Mesothelial cell of epicardium (in vitro differentiated cells): Measurements from ENCODE around the gene CDH15. TPM values are rescaled to one million over a fixed set of nuclear protein-coding genes. Genes with fewer than 3 reads are reported as not detected.

Source experiments
- DNase-seq, 2 experiments: peaks; one replicate each; pipeline ENCODE4 v3.0.0; 2021; ENCODE audit warnings: low spot score in 2 of 2; ENCODE audit not compliant: unreplicated experiment in 2 of 2
- H3K27ac Mint-ChIP-seq: 2 replicates; pipeline ENCODE4 v1.8.0; 2021; ENCODE audit warnings: mixed read lengths
- H3K27me3 Mint-ChIP-seq: 2 replicates; pipeline ENCODE4 v1.8.0; 2021; ENCODE audit warnings: low read depth, mixed read lengths
- H3K36me3 Mint-ChIP-seq: 2 replicates; pipeline ENCODE4 v1.8.0; 2021; ENCODE audit warnings: mixed read lengths
- H3K4me1 Mint-ChIP-seq: 2 replicates; pipeline ENCODE4 v1.8.0; 2021; ENCODE audit warnings: mixed read lengths
- H3K4me3 Mint-ChIP-seq: 2 replicates; pipeline ENCODE4 v1.8.0; 2021; ENCODE audit warnings: mild to moderate bottlenecking, moderate library complexity, mixed read lengths
- H3K9me3 Mint-ChIP-seq: 2 replicates; pipeline ENCODE4 v1.8.0; 2021; ENCODE audit warnings: mixed read lengths
- total RNA-seq: library from RNA; stranded (reverse); gene quantifications from 3 replicates; pipeline ENCODE4 v1.2.1, GENCODE V29; 2021
- TF ChIP-seq, protein P1 (sequence below): fragments of 200-600 bp; sonication (generic); IDR thresholded peaks from one replicate; pipeline ENCODE4 v1.5.0; 2021; ENCODE audit warnings: antibody characterized with exemption; ENCODE audit not compliant: unreplicated experiment

Gene CDH15
- total RNA-seq, 1 donor from 2014 or later: 0.18 TPM

DNA sequence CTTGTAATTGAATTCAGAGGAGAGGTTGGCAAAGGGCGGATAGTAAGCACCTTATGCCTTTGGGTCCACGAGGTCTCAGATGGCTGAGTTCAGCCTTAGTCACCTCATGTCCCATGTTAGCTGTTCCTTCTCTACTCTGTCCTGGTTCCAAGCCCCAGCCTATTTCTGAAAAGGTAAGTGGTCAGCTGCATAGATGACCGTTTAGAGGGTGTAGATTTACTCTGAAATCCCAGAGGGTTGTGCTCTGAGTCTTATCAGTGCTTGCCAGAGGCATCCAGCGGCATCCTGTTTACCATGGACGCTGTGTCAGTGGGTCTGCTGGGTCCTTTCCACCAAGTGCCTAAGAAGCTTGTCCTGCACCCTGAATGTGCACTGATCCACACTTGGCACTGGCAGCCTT lies 47.8 kb downstream of the CDH15 start:
- no peak for DNase-seq
- no peaks in the 10 kb centered on the region for H3K27me3 Mint-ChIP-seq
- TF ChIP-seq, protein P1, sequence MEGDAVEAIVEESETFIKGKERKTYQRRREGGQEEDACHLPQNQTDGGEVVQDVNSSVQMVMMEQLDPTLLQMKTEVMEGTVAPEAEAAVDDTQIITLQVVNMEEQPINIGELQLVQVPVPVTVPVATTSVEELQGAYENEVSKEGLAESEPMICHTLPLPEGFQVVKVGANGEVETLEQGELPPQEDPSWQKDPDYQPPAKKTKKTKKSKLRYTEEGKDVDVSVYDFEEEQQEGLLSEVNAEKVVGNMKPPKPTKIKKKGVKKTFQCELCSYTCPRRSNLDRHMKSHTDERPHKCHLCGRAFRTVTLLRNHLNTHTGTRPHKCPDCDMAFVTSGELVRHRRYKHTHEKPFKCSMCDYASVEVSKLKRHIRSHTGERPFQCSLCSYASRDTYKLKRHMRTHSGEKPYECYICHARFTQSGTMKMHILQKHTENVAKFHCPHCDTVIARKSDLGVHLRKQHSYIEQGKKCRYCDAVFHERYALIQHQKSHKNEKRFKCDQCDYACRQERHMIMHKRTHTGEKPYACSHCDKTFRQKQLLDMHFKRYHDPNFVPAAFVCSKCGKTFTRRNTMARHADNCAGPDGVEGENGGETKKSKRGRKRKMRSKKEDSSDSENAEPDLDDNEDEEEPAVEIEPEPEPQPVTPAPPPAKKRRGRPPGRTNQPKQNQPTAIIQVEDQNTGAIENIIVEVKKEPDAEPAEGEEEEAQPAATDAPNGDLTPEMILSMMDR: no peak
- H3K27ac Mint-ChIP-seq: no peak overlapping the region
- peaks cover 13% of the 10 kb centered on the region for H3K4me1 Mint-ChIP-seq
- peak overlapping the region; percentile 90 for H3K4me3 Mint-ChIP-seq
- H3K36me3 Mint-ChIP-seq: peaks cover 23% of the 10 kb centered on the region
- no peaks in the 10 kb centered on the region for H3K9me3 Mint-ChIP-seq

DNA sequence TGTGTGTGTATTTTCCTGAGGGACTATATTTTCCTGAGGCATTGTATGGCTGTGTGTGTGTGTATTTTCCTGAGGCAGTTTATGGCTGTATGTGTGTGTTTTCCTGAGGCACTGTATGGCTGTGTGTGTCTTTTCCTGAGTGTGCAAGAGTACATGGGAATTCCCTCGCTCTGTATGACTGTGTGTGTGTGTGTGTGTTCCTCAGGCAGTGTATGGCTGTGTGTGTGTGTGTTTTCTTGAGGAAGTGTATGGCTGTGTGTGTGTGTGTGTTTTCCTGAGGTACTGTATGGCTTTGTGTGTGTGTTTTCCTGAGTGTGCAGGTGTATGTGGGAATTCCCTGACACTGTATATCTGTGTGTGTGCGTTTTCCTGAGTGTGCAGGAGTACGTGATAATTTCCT lies 50.1 kb downstream of the CDH15 start:
- no peak overlapping the region for H3K27ac Mint-ChIP-seq

DNA sequence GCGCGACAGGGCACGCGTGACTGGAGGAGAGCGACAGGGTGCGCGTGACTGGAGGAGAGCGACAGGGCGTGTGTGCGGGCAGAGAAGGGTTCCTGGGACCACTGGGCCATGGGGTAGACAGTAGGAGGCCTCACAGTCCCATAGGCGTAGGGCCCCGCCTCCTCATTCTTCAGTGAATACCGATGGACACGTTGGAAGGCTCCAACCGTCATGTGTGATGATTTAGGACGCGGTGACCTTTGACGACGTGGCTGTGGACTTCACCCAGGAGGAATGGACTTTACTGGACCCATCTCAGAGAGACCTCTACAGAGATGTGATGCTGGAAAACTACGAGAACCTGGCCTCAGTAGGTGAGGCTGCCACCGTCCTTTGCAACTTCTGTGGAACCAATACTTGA lies 51.4 kb downstream of the CDH15 start:
- no peak for DNase-seq
- TF ChIP-seq, protein P1: no peak
- Mint-ChIP-seq H3K4me3 (no peak overlapping the region), H3K9me3 (peaks cover 26% of the 10 kb centered on the region), H3K27ac (no peak overlapping the region), H3K27me3 (no peaks in the 10 kb centered on the region), H3K4me1 (peaks cover 6% of the 10 kb centered on the region), H3K36me3 (peaks cover 58% of the 10 kb centered on the region)

More for the DNA sequence above, 50.1 kb downstream of the CDH15 start:
- H3K9me3 Mint-ChIP-seq: peaks cover 13% of the 10 kb centered on the region
- peaks cover 45% of the 10 kb centered on the region for H3K36me3 Mint-ChIP-seq
- H3K4me3 Mint-ChIP-seq: no peak overlapping the region
- H3K4me1 Mint-ChIP-seq: peaks cover 8% of the 10 kb centered on the region
- TF ChIP-seq, protein P1: no peak
- DNase-seq: no peak
- H3K27me3 Mint-ChIP-seq: no peaks in the 10 kb centered on the region

DNA sequence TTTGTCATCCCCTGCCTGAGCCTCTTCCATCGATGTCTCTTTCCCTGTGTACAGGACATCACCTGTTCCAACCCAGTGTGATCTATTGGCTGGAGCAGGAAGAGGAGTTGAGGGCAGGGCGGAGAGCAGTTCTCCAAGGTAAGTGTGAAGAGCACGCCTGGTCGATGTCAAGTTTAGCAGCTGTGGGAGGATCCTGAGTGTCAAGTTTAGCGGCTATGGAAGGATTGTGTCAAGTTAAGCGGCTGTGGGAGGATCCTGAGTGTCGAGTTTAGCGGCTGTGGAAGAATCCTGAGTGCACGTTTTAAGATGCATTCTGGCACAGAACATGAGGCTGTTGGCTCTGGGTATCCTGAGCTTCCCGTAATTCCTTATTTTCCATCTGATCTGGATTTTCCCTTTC lies 53.1 kb downstream of the CDH15 start:
- Mint-ChIP-seq H3K4me1 (no peaks in the 10 kb centered on the region), H3K36me3 (peaks cover 73% of the 10 kb centered on the region), H3K9me3 (peaks cover 39% of the 10 kb centered on the region), H3K27ac (no peak overlapping the region), H3K4me3 (no peak overlapping the region), H3K27me3 (no peaks in the 10 kb centered on the region)
- no peak for DNase-seq
- TF ChIP-seq, protein P1: no peak

DNA sequence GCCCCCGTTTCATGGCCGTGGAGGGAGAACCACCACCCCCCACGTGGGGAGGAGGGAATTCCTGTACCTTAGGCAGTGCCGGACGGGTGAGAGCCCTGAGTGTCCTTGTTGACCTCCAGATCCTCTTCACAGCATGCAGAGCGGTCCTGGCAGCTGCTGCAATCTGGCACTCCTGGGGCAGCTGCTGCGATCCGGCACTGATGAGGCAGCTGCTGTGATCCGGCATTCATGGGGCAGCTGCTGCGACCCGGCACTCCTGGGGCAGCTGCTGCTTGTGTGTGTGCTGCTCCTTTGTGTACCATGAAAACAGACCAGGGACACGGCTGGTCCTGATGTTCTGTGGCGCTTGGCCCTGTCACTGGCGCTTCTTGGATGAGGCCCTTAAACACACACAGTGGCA lies 58.7 kb downstream of the CDH15 start:
- TF ChIP-seq, protein P1: no peak
- Mint-ChIP-seq H3K36me3 (peaks cover 91% of the 10 kb centered on the region), H3K27ac (no peak overlapping the region), H3K4me3 (no peak overlapping the region), H3K27me3 (no peaks in the 10 kb centered on the region), H3K9me3 (peaks cover 56% of the 10 kb centered on the region), H3K4me1 (no peaks in the 10 kb centered on the region)
- no peak for DNase-seq

DNA sequence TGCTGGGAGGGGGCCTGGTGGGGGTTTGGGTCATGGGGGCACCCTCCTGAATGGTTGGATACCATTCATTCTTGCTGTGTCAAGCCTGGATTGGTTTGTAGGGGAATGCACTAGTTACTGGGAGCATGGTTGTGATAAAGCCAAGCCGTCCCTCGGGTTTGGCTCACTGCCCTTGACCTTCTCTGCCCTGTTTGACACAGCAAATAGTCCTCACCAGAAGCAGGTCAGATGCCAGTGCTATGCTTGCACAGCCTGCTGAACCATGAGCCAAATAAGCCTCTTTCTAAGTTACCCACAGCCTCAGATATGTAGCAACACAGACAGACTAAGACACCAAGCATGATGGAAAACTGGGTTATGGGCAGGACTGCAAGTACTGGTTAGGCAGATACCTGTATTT lies 60.6 kb downstream of the CDH15 start:
- Mint-ChIP-seq H3K9me3 (peaks cover 47% of the 10 kb centered on the region), H3K36me3 (peaks cover 79% of the 10 kb centered on the region), H3K4me3 (no peak overlapping the region), H3K4me1 (no peaks in the 10 kb centered on the region), H3K27ac (no peak overlapping the region), H3K27me3 (no peaks in the 10 kb centered on the region)
- TF ChIP-seq, protein P1: no peak
- no peak for DNase-seq
